Inferior parietal cortex (tissue), 1 donor: ENCODE data around the gene GRID2IP.
A peak's percentile ranks its signal among the peaks of the same experiment; 100 is the strongest.
"Not testable (repeated sequence)": the region's sequence is repeated elsewhere in the genome, so short reads cannot be mapped to it uniquely, and the experiment has no call there.

Source experiments
- DNase-seq: peaks from one replicate; pipeline ENCODE4 v3.0.0-alpha.2; 2016; ENCODE audit errors: extremely low spot score

GRID2IP gene

DNA sequence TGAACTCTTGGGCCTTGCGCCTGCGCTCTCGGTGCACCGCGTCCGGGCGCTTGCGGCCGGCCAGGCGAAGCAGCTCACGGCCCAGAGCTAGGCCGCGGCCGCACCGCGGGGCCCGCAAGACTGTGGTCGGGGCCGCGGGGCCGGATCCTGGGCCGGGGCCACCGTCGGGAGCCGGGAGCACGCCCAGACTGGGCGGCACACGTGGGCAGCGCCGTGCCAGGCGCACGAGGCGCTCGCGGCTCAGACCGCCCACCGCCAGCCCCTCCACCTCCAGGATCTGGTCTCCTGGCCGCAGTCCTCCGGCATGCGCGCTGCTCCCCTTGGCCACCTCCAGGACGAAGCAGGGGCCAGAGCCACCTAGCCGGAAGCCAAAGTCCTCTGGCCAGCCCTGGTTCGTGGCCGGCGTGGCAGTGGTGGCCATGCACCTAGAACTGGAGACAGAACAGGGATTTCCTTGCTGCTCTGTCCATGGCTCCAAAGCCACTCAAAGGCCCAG is at the start of gene GRID2IP:
Gene GRID2IP, minus strand, starts transcription at position 446 of the 496 bp plus-strand sequence. Its CDS starts 25 bp downstream, at position 421.
- DNase-seq, result no peak

- no peak for DNase-seq
These were observed 48.8 kb upstream of the GRID2IP start for GRCh38 chr7:6600093-6600492.

GRCh38 chr7:6590645-6591110 is 39.4 kb upstream of the GRID2IP start:
- no peak for DNase-seq

GRCh38 chr7:6589829-6590644 is 38.8 kb upstream of the GRID2IP start, which contains the start of gene INTS15:
TSS of gene INTS15 (plus strand) at chr7:6590021. CDS start at chr7:6590284, 263 bp downstream.
- DNase-seq, result peak; percentile 71

GRCh38 chr7:6589151-6589828 is 38.0 kb upstream of the GRID2IP start:
- DNase-seq, result no peak

GRCh38 chr7:6588566-6588965 is 37.3 kb upstream of the GRID2IP start:
- DNase-seq, result no peak

DNA sequence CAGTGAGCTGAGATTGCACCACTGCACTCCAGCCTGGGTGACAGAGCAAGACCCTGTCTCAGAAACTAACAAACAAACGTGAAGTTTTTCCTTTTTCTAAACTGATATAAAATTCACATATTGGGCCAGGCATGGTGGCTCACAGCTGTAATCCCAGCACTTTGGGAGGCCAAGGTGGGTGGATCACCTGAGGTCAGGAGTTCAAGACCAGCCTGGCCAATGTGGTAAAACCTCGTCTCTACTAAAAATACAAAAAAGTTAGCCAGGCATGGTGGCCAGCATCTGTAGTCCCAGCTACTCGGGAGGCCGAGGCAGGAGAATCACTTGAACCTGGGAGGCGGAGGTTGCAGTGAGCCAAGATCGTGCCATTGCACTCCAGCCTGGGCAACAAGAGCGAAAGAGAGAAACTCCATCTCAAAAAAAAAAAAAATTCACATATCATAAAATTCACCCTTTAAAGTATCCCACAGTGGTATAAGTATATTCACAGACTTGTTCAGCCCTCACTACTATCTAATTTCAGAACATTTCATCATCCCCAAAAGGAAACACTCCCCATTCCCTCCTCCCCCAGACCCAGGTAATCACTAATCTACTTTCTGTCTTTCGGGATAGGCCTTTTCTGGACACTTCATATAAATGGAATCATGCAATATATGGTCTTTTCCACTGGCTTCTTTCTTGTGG is 34.6 kb upstream of the GRID2IP start:
- DNase-seq, result not testable (repeated sequence)

GRCh38 chr7:6579446-6579845 is 28.2 kb upstream of the GRID2IP start:
- DNase-seq, result no peak

DNA sequence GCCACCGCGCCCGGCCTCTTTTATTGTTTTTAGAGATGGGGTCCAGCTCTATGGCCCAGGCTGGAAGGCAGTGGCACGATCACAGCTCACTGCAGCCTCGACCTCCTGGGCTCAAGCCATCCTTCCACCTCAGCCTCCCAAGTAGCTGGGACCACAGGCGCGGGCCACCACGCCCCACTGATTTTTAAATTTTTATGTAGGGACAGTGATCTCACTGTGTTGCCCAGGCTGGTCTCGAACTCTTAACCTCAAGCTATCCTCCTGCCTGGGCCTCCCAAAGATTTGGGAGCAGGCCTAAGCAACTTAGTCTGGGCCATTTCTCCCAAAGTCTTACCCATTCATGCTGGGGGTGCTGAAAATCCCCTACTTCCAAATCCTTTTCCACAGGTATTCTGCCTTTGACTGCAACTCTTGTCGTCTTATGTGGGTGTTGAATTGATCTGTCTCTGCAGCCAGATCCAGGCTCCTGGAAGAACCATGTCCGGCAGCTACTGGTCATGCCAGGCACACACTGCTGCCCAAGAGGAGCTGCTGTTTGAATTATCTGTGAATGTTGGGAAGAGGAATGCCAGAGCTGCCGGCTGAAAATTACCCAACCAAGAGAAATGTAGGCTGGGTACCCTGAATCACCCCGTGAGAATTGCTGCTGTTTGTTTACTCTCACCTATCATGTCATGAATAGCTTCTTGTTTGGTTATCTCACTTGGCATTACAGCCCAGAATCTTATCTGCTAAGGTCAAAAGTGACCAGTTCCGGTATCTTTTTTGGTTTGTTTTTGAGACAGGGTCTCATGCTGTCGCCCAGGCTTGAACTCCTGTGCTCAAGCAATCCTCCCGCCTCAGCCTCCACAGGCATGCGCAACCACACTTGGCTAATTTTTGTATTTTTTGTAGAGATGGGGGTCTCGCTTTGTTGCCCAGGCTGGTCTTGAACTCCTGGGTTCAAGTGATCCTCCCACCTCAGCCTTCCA is 27.1 kb upstream of the GRID2IP start:
- DNase-seq, result no peak

- peak; percentile 87 for DNase-seq
These were observed 26.3 kb upstream of the GRID2IP start, which contains the start of gene ZDHHC4 for GRCh38 chr7:6577369-6578113. TSS of gene ZDHHC4 (plus strand) at chr7:6577454. CDS start at chr7:6580562, 3,108 bp downstream.

GRCh38 chr7:6576867-6577368 is 25.7 kb upstream of the GRID2IP start:
- not testable (repeated sequence) for DNase-seq

- no peak for DNase-seq
These were observed 25.0 kb upstream of the GRID2IP start for GRCh38 chr7:6576024-6576866.

DNA sequence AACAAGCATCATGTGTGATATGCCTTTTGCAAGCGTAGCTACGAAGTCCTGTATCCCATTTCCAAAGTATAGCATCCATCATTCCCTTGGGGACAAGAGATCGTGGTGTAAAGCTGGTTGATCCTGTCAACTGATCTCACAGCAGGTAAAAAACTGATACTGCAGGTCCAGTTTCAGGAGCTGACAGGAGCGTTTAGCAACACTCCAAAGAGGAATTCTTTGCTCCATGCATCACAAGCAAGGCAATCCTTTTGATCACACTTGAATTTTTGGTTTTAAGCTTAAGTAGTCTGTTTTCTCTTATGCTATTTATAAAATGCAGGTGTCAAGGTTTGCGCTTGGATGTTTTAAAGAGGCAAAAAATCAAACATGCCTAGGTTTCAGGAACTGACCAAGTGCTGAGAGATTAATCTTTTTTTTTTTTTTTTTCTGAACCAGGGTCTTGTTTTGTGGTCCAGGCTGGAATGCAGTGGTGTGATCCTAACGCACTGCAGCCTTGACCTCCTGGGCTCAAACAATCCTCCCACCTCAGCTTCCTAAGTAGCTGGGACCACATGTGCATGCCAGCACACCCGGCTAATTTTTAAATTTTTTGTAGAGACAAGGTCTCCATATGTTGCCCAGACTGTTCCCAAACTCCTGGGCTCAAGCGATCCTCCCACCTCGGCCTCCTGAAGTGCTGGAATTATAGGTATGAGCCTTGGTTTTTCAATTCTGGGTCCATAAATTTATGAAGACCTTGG is 24.2 kb upstream of the GRID2IP start:
- no peak for DNase-seq

- no peak for DNase-seq
These were observed 20.0 kb upstream of the GRID2IP start for GRCh38 chr7:6571160-6571779.

GRCh38 chr7:6567886-6568285 is 16.6 kb upstream of the GRID2IP start:
- no peak for DNase-seq

GRCh38 chr7:6565655-6566054 is 14.4 kb upstream of the GRID2IP start:
- DNase-seq, result no peak

DNA sequence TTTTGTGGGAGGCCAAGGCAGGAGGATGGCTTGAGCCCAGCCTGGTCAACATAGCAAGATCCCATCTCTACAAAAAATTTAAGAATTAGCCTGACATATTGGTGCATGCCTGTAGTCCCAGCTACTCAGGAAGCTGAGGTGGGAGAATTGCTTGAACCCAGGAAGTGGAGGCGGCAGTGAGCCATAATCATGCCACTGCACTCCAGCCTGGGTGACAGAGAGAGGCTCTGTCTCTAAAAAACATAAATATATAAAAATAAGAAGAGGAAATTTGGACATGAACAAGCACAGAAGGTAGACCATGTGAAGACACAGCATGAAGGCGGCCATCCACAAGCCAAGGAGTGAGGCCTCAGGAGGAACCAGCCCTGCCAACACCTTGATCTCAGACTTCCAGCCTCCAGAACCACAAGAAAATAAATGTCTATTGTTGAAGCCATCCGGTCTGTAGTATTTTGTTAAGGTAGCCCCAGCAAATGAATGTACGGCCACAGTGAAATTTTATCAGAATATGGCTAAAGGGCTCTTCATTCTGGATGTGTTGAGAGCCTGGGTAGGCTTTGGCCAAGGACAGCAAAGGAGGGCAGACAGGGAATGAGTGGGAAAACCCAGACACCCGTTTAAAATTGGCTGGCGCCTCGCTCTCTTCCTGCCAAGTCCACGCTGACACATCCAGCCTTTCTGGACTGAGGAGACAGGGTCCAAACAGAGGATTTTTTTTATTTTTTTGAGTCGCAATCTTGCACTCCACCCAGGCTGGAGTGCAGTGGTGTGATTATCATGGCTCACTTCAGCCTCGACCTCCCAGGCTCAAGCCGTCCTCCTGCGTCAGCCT is 12.9 kb upstream of the GRID2IP start:
- no peak for DNase-seq
